GM18508 (cell line): ENCODE measurements around the gene NCOA6.
"Not testable (repeated sequence)": the region's sequence is repeated elsewhere in the genome, so short reads cannot be mapped to it uniquely, and the experiment has no call there.

Source experiments
- ATAC-seq: cut with Tn5 transposase; IDR thresholded peaks from one replicate; pipeline ENCODE4 v1.9.1; 2021; ENCODE audit warnings: moderate number of reproducible peaks; ENCODE audit not compliant: insufficient read depth, unreplicated experiment

The NCOA6 gene

GRCh38 chr20:34729416-34729815, 96.0 kb downstream of the NCOA6 start:
- ATAC-seq = no peak

DNA sequence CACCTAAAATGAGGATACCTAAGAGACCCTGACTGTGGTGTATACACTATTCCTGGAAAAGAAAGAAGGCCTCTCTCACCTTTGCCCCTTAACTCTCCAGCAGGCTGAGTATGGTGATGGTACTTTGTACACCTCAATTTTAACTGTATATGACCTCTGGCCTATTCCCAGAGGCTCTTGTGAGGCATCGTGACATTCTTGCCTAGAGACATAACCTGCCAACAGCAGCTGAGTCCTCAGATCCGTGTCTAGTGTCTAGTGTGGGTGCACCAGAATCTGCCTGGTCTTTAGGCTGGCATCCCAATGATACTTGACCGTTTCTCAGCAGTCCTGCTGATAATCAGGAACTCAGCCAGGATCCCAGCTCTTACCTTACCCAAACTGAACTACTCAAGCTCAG, 101.3 kb downstream of the NCOA6 start:
- no peak for ATAC-seq

- not testable (repeated sequence) for ATAC-seq
Observed at GRCh38 chr20:34722560-34722959, 102.9 kb downstream of the NCOA6 start.

- ATAC-seq = no peak
Observed at GRCh38 chr20:34720266-34720665, 105.2 kb downstream of the NCOA6 start.

GRCh38 chr20:34719242-34720017, 106.0 kb downstream of the NCOA6 start:
- peak; percentile 82 for ATAC-seq

GRCh38 chr20:34717230-34718095, 108.0 kb downstream of the NCOA6 start:
- no peak for ATAC-seq

- ATAC-seq = no peak
Observed at GRCh38 chr20:34716921-34717229, 108.6 kb downstream of the NCOA6 start.

DNA sequence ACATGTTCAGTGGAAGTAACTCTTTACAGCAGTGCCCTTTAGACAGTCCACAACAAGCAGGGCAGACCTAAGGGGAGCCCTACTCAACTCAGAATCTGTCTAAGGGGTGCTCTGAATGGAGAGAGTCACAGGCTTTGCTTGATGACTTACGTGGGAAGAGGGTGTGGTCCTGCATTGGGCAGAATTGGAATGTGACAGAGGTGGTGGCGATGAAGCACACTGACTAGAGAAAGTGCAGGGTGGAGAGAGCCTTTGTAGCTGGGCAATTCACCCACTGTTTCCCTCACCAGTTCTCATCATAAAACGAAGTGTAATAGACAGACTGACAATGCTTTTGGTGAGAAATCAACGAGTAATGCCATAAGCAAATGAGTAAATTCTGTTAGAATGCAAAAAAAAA, 110.1 kb downstream of the NCOA6 start:
- no peak for ATAC-seq

- not testable (repeated sequence) for ATAC-seq
Observed at GRCh38 chr20:34713944-34714515, 111.4 kb downstream of the NCOA6 start.

GRCh38 chr20:34713194-34713943, 112.1 kb downstream of the NCOA6 start:
- ATAC-seq = no peak

GRCh38 chr20:34712525-34713192, 112.8 kb downstream of the NCOA6 start:
- ATAC-seq = no peak

DNA sequence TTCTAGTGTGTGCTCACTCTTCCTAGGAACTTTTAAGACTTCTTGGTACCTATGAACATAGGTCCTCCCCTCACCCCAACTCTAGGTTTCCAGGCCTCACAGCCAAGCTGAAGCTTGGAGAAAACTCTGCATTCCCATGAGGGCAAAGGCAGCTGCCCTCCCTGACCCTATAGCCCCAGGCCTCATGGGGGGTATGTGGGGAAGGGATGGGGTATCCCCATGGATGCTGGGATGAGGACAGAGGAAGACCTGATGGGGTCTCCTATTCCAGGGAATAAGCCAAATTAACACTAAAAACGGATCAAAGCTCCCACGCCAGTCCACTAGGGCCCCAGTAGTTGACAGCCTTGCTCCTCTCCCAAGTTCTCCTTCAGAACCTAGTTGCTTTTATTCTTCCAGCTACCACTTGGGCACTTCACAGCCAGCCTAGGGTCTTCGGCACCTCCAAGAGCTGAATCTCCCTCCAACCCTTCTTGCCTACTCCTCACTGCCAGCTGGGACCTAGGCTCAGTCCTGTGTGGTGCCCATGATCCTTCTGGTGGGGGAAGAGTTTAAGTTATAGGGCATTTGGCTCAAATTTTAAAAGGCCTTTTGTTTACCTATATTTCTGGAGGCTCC, 113.5 kb downstream of the NCOA6 start:
- ATAC-seq = no peak

GRCh38 chr20:34710861-34711574, 114.4 kb downstream of the NCOA6 start:
- no peak for ATAC-seq

GRCh38 chr20:34710568-34710839, 114.9 kb downstream of the NCOA6 start:
- ATAC-seq = no peak

DNA sequence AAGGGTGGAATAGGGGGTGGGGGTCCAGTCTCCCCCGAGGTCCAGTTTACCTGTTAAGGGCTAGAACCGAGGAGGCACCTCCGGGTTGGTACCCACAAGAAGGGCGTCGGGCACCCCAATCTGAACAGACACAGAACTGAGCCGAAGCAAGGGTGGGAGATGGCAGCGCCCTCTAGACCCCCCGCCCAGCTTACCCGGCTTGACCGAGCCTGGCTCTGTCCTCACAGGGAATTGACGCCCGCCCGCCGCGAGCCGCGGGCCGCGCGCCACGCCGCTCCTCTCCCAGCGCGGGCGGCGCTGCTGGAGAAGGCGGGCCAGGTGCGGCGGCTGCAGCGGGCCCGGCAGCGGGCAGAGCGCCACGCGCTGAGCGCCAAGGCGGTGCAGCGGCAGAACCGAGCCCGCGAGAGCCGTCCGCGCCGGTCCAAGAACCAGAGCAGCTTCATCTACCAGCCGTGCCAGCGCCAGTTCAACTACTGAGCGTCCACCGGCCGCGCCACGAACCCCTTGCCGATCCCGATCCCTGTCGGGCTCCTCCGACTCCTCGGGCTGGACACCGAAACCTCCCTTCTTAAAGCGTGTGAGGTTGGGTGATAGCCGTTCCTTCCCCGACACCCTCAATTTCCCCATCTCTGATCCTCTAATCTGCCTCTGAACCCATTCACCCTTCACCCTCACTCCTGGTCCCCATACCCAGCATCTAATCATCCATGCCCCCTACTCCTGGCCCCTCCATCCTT, 115.5 kb downstream of the NCOA6 start:
- no peak for ATAC-seq

DNA sequence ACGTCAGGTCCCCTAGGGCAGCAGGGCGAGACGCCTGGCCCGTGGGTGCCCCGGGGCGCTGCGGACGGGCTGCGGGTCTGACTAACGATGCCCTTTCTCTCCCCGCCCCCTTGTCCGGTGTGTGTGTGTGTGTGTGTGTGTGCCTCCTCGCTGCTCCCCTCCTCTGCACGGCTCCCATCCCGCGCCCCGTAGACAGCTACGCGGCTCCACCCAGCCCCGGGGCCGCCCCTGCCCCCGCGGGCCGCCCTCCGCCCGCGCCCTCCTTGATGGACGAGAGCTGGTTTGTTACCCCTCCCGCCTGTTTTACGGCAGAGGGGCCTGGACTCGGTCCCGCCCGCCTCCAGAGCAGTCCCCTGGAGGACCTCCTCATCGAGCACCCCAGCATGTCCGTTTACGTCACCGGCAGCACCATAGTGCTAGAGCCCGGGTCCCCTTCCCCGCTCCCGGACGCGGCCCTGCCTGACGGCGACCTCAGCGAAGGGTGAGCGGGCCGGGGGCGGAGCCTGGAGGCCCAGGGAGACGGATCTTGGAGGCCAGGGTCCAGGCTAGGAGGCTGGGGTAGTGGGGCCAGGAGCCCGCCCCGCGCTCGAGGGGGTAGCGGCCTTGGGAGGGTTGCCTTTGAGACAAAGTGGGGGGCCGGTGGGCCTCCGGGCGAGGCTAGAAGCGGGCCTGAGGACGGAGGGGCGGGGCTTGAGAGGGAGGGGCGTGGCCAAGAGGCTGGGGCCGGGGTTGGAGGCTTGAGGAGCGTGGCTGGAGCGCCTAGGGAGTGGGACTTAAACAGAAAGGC, 116.2 kb downstream of the NCOA6 start:
- ATAC-seq = no peak

DNA sequence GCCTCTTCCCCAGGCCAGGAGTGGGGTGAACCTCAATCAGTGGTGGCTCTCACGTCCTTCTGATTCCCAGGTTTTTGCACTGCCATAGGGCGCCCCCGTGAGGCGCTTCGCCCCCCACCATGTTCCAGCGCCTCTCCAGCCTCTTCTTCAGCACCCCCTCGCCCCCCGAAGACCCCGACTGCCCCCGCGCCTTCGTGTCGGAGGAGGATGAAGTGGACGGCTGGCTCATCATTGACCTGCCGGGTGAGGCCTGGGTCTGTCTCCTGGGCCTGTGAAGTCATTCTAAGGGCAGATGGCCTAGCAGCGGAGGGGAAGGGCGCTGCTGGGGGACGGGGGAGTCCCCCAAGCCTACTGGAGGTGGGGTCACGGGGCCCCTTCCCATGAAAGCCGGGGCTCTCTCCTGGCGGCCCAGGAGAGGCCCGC, 116.8 kb downstream of the NCOA6 start:
- no peak for ATAC-seq
